Measurements from ENCODE around the gene VASP.

GRCh38 chr19:45460807-45461347 lies 46.4 kb upstream of the VASP start:
- TF ChIP-seq CTCF (IDR thresholded peaks at IDR 0.05) (no peak), EZH2 (IDR thresholded peaks at IDR 0.05; ENCODE audit: borderline replicate concordance, insufficient read depth, low read depth, low read length, poor library complexity, severe bottlenecking) (no peak)
